Neural cell (in vitro differentiated cells): ENCODE data around the gene SF3B6.
"Not testable (repeated sequence)": the region's sequence is repeated elsewhere in the genome, so short reads cannot be mapped to it uniquely, and the experiment has no call there.

Experiments used
- CTCF ChIP-seq: fragments of 450-650 bp; IDR thresholded peaks from 2 replicates; pipeline ENCODE4 v1.5.1; 2014; ENCODE audit warnings: antibody characterized with exemption, mild to moderate bottlenecking, moderate library complexity; ENCODE audit not compliant: poor library complexity, severe bottlenecking
- EP300 ChIP-seq: fragments of 450-650 bp; conservative IDR thresholded peaks from 2 replicates; pipeline ENCODE4 v1.6.1; 2014; ENCODE audit warnings: antibody characterized with exemption, mild to moderate bottlenecking, moderate library complexity; ENCODE audit not compliant: poor library complexity, severe bottlenecking
- EZH2 ChIP-seq: fragments of 200-600, 300-800 bp; shearing (Covaris generic), sonication (generic); IDR thresholded peaks from 2 replicates; pipeline ENCODE4 v1.6.1; 2014; ENCODE audit warnings: antibody characterized with exemption, low read length, borderline replicate concordance, mild to moderate bottlenecking; ENCODE audit not compliant: insufficient read depth, poor library complexity, severe bottlenecking
- MXI1 ChIP-seq: fragments of 450-650 bp; conservative IDR thresholded peaks from 2 replicates; pipeline ENCODE4 v1.6.1; 2014; ENCODE audit warnings: antibody characterized with exemption, mild to moderate bottlenecking; ENCODE audit not compliant: poor library complexity, severe bottlenecking
- POLR2AphosphoS5 ChIP-seq: IDR thresholded peaks from 2 replicates; pipeline ENCODE4 v1.6.1; 2012
- RAD21 ChIP-seq: fragments of 450-650 bp; conservative IDR thresholded peaks from 2 replicates; pipeline ENCODE4 v1.6.1; 2014; ENCODE audit warnings: antibody characterized with exemption, mild to moderate bottlenecking, moderate library complexity
- REST ChIP-seq: IDR thresholded peaks from 2 replicates; pipeline ENCODE4 v1.6.1; 2012; ENCODE audit warnings: borderline replicate concordance
- SMC3 ChIP-seq: fragments of 450-650 bp; conservative IDR thresholded peaks from 2 replicates; pipeline ENCODE4 v1.6.1; 2014; ENCODE audit warnings: antibody characterized with exemption, mild to moderate bottlenecking, moderate library complexity; ENCODE audit not compliant: poor library complexity
- TAF1 ChIP-seq: IDR thresholded peaks from 2 replicates; pipeline ENCODE4 v1.6.1; 2012; ENCODE audit warnings: low read depth

GRCh38 chr2:24043133-24043532 lies 33.0 kb downstream of the SF3B6 start:
- not testable (repeated sequence) for TF ChIP-seq EZH2, CTCF, POLR2AphosphoS5, EP300, RAD21, REST, TAF1, MXI1, SMC3
